PC-3 (cell line): Measurements from ENCODE around the gene LRRC8E. TPM values are rescaled to one million over a fixed set of nuclear protein-coding genes. Genes with fewer than 3 reads are reported as not detected.
"Not testable (repeated sequence)": the region's sequence is repeated elsewhere in the genome, so short reads cannot be mapped to it uniquely, and the experiment has no call there.

ENCODE experiments used
- ATAC-seq: fragments of 200-7000 bp; cut with Tn5 transposase; 2 replicates; pipeline ENCODE4 v1.9.1; 2020; ENCODE audit warnings: mild to moderate bottlenecking, moderate library complexity
- BruUV-seq: library from RNA; stranded (reverse); fragments of 400-500 nt; replicated peaks from 2 replicates; lab custom pipeline; 2021; lab: Mats Ljungman, UMichigan
- CTCF ChIA-PET: fragments of 300-600 bp; sonication (Branson Sonifier 250); formaldehyde crosslinking; loops from one replicate; lab custom pipeline; 2022; ENCODE audit warnings: antibody characterized with exemption; lab: Charles Lee
- POLR2A ChIA-PET: fragments of 300-600 bp; sonication (Branson Sonifier 250); formaldehyde crosslinking; loops from one replicate; lab custom pipeline; 2022; ENCODE audit warnings: antibody characterized with exemption; ENCODE audit not compliant: unreplicated experiment; lab: Charles Lee
- DNase-seq: peaks from one replicate; pipeline ENCODE4 v3.0.0-alpha.2; 2015
- H2AFZ ChIP-seq: fragments of 300-600 bp; sonication (generic); 2 replicates; pipeline ENCODE4 v1.6.0; 2016; ENCODE audit warnings: antibody characterized with exemption, low read length
- H3F3A ChIP-seq: fragments of 300-600 bp; sonication (generic); one replicate; pipeline ENCODE4 v1.6.0; 2017; ENCODE audit warnings: antibody characterized with exemption, low read length, control low read depth, mild to moderate bottlenecking; ENCODE audit not compliant: unreplicated experiment
- H3K27ac ChIP-seq: fragments of 300-600 bp; sonication (generic); 2 replicates; pipeline ENCODE4 v1.5.1; 2016; ENCODE audit warnings: mild to moderate bottlenecking, low read length
- H3K27me3 ChIP-seq: fragments of 300-600 bp; sonication (generic); 2 replicates; pipeline ENCODE4 v1.6.1; 2016; ENCODE audit warnings: low read length, mixed read lengths
- H3K36me3 ChIP-seq: fragments of 300-600 bp; sonication (generic); 2 replicates; pipeline ENCODE4 v1.6.1; 2016; ENCODE audit warnings: low read depth, mixed run types, low read length, mixed read lengths
- H3K4me1 ChIP-seq: fragments of 300-600 bp; sonication (generic); 2 replicates; pipeline ENCODE4 v1.5.1; 2016; ENCODE audit warnings: low read length; ENCODE audit not compliant: insufficient read depth
- H3K4me2 ChIP-seq: fragments of 300-600 bp; sonication (generic); 2 replicates; pipeline ENCODE4 v1.6.0; 2016; ENCODE audit warnings: low read length
- H3K4me3 ChIP-seq: fragments of 300-600 bp; sonication (generic); 2 replicates; pipeline ENCODE4 v1.5.1; 2016; ENCODE audit warnings: mild to moderate bottlenecking, low read length, mixed read lengths
- H3K79me2 ChIP-seq: fragments of 300-600 bp; sonication (generic); 2 replicates; pipeline ENCODE4 v1.6.1; 2017; ENCODE audit warnings: low read length, mixed read lengths
- H3K9ac ChIP-seq: fragments of 300-600 bp; sonication (generic); 2 replicates; pipeline ENCODE4 v1.6.0; 2016; ENCODE audit warnings: mild to moderate bottlenecking, low read length
- H3K9me2 ChIP-seq: fragments of 300-600 bp; sonication (generic); replicated peaks from 2 replicates; pipeline ENCODE4 v1.6.1; 2016; ENCODE audit warnings: mixed run types, low read length, mixed read lengths
- H3K9me3 ChIP-seq: fragments of 300-600 bp; sonication (generic); 2 replicates; pipeline ENCODE4 v1.6.1; 2016; ENCODE audit warnings: low read length, mixed read lengths
- H4K20me1 ChIP-seq: fragments of 300-600 bp; sonication (generic); 2 replicates; pipeline ENCODE4 v1.6.1; 2016; ENCODE audit warnings: low read length, mixed read lengths
- EZH2 ChIP-seq: fragments of 300-600 bp; sonication (generic); IDR thresholded peaks from one replicate; pipeline ENCODE4 v1.6.1; 2017; ENCODE audit warnings: antibody characterized with exemption, mild to moderate bottlenecking, low read length; ENCODE audit not compliant: unreplicated experiment
- EZH2phosphoT487 ChIP-seq: fragments of 300-600 bp; sonication (generic); IDR thresholded peaks from 2 replicates; pipeline ENCODE4 v1.6.1; 2018; ENCODE audit warnings: mild to moderate bottlenecking, antibody characterized with exemption, low read length, borderline replicate concordance
- intact Hi-C: fragments of 100-400 bp; cut with micrococcal nuclease; formaldehyde crosslinking; loops from 2 replicates; pipeline ENCODE4 v1.9.0; 2023
- total RNA-seq: library from RNA; depleted of rRNA; stranded (reverse); fragments of >200 nt; gene quantifications from 2 replicates; pipeline ENCODE4 v1.2.3, GENCODE V29; 2014
- TF ChIP-seq, protein P1 (sequence below): fragments of 300-600 bp; sonication (generic); conservative IDR thresholded peaks from 2 replicates; pipeline ENCODE4 v1.5.1; 2017; ENCODE audit warnings: antibody characterized with exemption, low read depth, mild to moderate bottlenecking, low read length

LRRC8E gene
- total RNA-seq, 1 experiment from 2014 or later = 30.8 TPM

DNA sequence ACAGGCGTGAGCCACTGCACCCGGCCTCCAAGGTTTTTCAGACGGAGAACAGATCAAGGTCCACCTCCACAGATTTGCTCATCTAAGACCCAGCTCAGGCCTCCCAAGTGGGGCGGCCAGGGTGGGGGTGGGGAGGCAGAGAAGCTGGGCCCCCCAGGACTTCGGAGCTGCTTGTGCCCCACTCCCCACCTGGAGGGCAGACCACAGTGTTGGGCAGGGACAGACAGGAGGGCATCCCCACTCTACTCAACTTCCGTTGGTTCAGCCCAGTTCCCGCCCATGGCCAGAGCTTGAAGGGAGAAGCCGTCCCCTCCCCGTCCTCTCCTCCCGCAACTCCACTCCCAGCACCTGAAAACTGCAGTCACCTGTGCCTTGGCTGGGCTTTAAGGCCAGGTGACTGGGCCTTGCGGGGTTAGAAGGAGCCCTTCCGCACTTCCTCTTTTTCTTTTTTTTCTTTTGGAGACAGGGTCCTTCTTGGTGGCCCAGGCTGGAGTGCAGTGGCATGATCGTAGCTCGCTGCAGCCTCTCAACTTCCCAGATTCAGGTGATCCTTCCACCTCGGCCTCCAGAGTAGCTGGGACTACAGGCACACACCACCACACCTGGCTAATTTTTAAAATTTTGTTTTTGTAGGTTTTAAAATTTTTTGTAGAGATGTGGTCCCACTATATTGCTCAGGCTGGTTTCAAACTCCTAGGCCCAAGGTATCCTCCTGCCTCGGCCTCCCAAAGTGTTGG lies 734 bp upstream of the LRRC8E start:
- CTCF ChIA-PET = interaction anchor here (2.1 kb wide), 1 partner anchor 18 kb away, joined by 13 read pairs; no protein-coding TSS in a partner anchor
- intact Hi-C loops = loop anchor here (2.0 kb wide), 1 partner anchor 15 kb away; the partner anchor contains the start of gene MAP2K7
- ATAC-seq = peak; percentile 3; the same call in 1 of the 2 replicates

DNA sequence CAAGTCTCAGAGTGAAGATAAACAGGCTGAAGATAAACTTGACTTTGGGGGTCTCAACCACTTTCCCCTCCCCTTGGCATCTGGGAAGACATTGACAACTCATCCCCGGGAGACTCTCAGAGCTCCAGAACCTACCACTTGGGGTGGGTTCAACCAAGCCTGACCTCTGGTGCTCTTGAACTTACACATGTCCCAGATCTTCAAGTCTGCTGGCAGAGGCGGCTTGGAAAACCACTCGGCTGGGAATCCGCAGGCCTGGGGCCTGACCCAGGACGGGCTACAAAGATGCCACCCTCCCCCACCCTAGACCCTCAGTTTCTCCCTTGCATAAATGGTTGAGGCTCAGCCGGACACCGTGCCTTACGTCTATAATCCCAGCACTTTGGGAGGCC lies 512 bp downstream of the LRRC8E start:
- Histone ChIP-seq H3K79me2 (peaks cover 46% of the 10 kb centered on the region), H2AFZ (peak overlapping the region; percentile 89), H3K9ac (peak overlapping the region; percentile 90), H3K27ac (peak overlapping the region; percentile 7; the same call in 1 of the 2 replicates), H3K4me2 (peak overlapping the region; percentile 95), H3K4me1 (peaks cover 17% of the 10 kb centered on the region), H4K20me1 (no peaks in the 10 kb centered on the region), H3K27me3 (no peaks in the 10 kb centered on the region), H3K36me3 (0 out of 2 replicates have a peak, but pooled peaks cover 2% of the 10 kb centered on the region), H3K4me3 (peak overlapping the region; percentile 90), H3K9me2 (no peaks in the 10 kb centered on the region), H3K9me3 (no peaks in the 10 kb centered on the region), H3F3A (no peaks in the 10 kb centered on the region)
- TF ChIP-seq EZH2 (no peak), EZH2phosphoT487 (no peak)
- TF ChIP-seq, protein P1, sequence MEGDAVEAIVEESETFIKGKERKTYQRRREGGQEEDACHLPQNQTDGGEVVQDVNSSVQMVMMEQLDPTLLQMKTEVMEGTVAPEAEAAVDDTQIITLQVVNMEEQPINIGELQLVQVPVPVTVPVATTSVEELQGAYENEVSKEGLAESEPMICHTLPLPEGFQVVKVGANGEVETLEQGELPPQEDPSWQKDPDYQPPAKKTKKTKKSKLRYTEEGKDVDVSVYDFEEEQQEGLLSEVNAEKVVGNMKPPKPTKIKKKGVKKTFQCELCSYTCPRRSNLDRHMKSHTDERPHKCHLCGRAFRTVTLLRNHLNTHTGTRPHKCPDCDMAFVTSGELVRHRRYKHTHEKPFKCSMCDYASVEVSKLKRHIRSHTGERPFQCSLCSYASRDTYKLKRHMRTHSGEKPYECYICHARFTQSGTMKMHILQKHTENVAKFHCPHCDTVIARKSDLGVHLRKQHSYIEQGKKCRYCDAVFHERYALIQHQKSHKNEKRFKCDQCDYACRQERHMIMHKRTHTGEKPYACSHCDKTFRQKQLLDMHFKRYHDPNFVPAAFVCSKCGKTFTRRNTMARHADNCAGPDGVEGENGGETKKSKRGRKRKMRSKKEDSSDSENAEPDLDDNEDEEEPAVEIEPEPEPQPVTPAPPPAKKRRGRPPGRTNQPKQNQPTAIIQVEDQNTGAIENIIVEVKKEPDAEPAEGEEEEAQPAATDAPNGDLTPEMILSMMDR = no peak
- ATAC-seq (peak; percentile 6; the same call in 1 of the 2 replicates), DNase-seq (no peak)
- POLR2A ChIA-PET = interaction anchor here (0.6 kb wide), 2 partner anchors 15 to 30 kb away, joined by 3 to 4 read pairs; partner anchors contain the start of gene MAP2K7
- TSS peak; percentile 84 for BruUV-seq
- intact Hi-C loops = loop anchor here (2.0 kb wide), 1 partner anchor 14 kb away; the partner anchor contains the start of gene MAP2K7
- CTCF ChIA-PET = interaction anchor here (2.1 kb wide), 1 partner anchor 19 kb away, joined by 13 read pairs; no protein-coding TSS in a partner anchor

More for the DNA sequence above, 734 bp upstream of the LRRC8E start:
- peak overlapping the region; percentile 90 for H3K4me3 ChIP-seq
- H4K20me1 ChIP-seq = no peaks in the 10 kb centered on the region
- no peaks in the 10 kb centered on the region for H3K9me2 ChIP-seq
- peak overlapping the region; percentile 95 for H3K4me2 ChIP-seq
- no peaks in the 10 kb centered on the region for H3F3A ChIP-seq
- H3K36me3 ChIP-seq = no peaks in the 10 kb centered on the region
- peak overlapping the region; percentile 89 for H2AFZ ChIP-seq
- POLR2A ChIA-PET = interaction anchor here (0.6 kb wide), 1 partner anchor 33 kb away, joined by 3 read pairs; no protein-coding TSS in a partner anchor
- peak overlapping the region; percentile 90; the same call in 1 of the 2 replicates for H3K9ac ChIP-seq
- H3K9me3 ChIP-seq = no peaks in the 10 kb centered on the region
- H3K27ac ChIP-seq = no peak overlapping the region
- no peaks in the 10 kb centered on the region for H3K27me3 ChIP-seq
- no peak for DNase-seq
- H3K4me1 ChIP-seq = peaks cover 14% of the 10 kb centered on the region
- peaks cover 39% of the 10 kb centered on the region for H3K79me2 ChIP-seq
- TF ChIP-seq, protein P1 = no peak
- no peak for TF ChIP-seq EZH2phosphoT487
- no peak for TF ChIP-seq EZH2
- no TSS peak for BruUV-seq

DNA sequence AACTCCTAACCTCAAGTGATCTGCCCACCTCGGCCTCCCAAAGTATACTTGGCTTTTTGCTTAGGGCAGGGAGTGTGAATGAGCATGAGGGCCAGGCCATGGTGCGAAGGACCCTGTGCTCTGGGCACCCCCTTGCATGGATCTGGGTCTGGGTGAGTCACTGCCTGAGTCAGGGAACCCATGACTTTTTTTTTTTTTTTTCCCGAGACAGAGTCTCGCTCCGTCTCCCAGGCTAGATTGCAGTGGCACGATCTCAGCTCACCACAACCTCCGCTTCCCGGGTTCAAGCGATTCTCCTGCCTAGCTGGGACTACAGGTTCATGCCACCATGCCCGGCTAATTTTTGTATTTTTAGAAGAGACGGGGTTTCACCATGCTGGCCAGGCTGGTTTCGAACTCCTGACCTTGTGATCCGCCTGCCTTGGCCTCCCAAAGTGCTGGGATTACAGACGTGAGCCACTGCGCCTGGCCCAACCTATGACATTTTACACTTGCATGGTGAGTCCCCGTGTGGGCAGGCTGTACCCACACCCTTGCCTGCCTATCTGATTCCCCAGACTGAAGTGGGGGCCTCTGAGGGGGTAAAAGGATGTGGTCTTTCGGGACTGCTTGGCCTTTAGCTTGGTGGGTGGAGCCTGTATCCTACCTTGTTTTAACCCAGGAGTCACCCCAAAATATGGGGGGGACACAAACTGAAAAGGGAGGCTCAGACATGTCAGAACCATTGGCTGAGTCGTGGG lies 5.2 kb downstream of the LRRC8E start:
- H3K9ac ChIP-seq, H3K9me2 ChIP-seq, intact Hi-C loops, H3F3A ChIP-seq, CTCF ChIA-PET, H3K27me3 ChIP-seq, H4K20me1 ChIP-seq, H3K9me3 ChIP-seq, POLR2A ChIA-PET, H3K4me2 ChIP-seq, H2AFZ ChIP-seq, H3K4me3 ChIP-seq, BruUV-seq: not testable (repeated sequence)
- peak; percentile 6; the same call in 1 of the 2 replicates for ATAC-seq
- peaks cover 30% of the 10 kb centered on the region for H3K4me1 ChIP-seq
- peak; percentile 30 for DNase-seq
- H3K79me2 ChIP-seq = peaks cover 48% of the 10 kb centered on the region
- H3K36me3 ChIP-seq = peaks cover 12% of the 10 kb centered on the region; the same call in 1 of the 2 replicates
- peak overlapping the region; percentile 16; the same call in 1 of the 2 replicates for H3K27ac ChIP-seq
